Occipital lobe (tissue), 2 donors: ENCODE measurements around the gene JAZF1. TPM values are rescaled to one million over a fixed set of nuclear protein-coding genes. Genes with fewer than 3 reads are reported as not detected.

Experiments used
- DNase-seq: peaks from one replicate; lab custom pipeline; 2025; lab: John Stamatoyannopoulos, UW
- total RNA-seq: library from RNA; depleted of rRNA; stranded (reverse); fragments of >200 nt; gene quantifications from one replicate; pipeline ENCODE4 v1.2.3, GENCODE V29; 2014

Gene JAZF1
- 62.1 TPM for total RNA-seq

GRCh38 chr7:28180364-28181147, at the start of gene JAZF1:
JAZF1 (minus strand) TSS chr7:28180795.
- DNase-seq, result peak; percentile 52

- no peak for DNase-seq
Observed at GRCh38 chr7:28230261-28230660, 49.7 kb upstream of the JAZF1 start.

GRCh38 chr7:28228396-28228795, 47.8 kb upstream of the JAZF1 start:
- DNase-seq, result no peak

GRCh38 chr7:28226003-28226402, 45.4 kb upstream of the JAZF1 start:
- no peak for DNase-seq

- DNase-seq, result no peak
Observed at GRCh38 chr7:28225576-28225975, 45.0 kb upstream of the JAZF1 start.

GRCh38 chr7:28224675-28225074, 44.1 kb upstream of the JAZF1 start:
- no peak for DNase-seq

DNA sequence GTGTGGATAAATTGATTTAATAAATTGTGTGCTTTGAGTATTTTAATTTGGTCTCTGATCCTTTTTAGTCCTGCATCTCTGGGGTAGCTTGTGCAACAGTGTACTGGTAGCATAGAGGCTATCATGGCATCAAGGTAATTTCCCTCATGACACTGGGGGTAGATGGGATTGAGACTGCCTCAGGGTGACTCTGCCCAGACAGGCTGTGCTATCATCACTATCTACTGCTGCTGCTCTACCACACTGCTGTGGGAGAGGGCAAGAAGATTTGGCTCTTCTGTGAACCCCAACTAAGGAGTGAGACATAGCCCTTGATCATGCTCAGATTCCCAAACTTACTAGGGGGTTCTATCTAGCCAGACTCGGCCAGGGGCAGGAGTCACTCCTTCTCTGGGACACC, 43.6 kb upstream of the JAZF1 start:
- DNase-seq, result no peak

GRCh38 chr7:28222636-28223035, 42.0 kb upstream of the JAZF1 start:
- DNase-seq, result no peak

GRCh38 chr7:28219793-28220192, 39.2 kb upstream of the JAZF1 start:
- DNase-seq, result no peak

DNA sequence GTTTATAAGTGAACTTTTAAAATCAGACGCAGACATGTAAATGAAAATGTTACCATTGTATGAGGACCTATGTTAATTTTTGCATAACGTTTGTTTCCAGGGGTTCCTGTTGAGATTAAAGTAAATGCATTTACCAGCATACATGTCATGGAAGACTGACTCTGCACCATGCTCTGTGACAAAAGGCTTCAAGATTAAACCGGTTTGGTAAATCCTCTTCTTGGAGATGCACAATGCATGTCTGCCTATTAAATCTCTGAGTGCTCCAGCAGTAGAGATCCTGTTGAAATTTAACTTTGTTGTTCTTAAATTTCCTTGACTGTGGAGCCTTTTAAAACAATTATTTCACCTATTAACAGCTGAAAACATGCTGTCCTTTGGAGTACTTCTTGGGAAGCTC, 36.5 kb upstream of the JAZF1 start:
- no peak for DNase-seq

- no peak for DNase-seq
Observed at GRCh38 chr7:28211006-28211405, 30.4 kb upstream of the JAZF1 start.

DNA sequence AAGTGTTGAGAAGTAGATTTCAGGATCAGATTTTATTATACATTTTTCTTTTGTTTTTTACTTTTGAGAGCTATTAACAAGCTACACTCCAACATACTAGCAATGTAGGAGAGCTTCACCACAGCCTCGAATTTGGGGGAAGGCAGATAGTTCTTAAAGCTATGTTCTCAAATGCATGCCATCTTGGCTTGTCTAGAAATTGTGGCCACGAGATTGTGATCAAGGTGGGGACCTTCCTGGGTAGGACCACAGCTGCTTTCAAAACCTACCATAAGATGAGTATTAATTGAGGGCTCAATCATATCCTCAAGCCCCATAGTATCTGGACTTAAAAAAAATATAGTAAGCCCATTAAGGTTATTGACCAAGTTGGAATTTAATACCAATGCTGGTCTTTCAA, 27.9 kb upstream of the JAZF1 start:
- DNase-seq, result no peak

DNA sequence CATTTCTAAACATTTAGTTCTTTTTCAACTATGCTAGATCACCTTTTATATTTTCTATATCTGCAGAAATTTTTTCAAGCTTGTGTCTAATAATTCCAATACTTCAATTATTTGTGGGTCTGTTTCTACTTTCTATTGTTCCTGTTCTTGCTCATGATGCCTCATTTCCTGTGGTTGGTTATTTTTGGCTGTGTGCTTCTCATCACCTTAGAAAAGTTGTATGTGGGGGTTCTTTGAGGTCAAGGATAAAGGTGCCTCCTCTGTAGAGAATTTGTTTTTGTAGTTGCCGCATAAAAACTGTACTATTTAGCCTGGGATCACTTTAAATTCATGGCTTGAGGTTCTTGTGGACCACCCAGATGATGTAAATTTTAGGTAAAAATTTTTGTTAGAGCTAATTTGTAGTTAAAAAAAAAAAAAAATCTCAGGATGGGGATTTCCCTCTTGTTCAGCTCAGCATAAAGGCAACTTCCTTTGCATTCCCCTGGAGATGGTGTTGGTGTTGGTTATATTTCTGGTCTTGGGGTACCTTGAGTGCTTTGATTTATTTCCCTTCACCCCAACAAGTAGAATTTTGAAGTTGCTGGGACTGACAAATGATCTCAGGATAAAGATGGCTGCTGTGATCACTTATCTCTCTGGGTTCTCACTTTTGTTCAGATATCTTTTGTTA, 27.0 kb upstream of the JAZF1 start:
- DNase-seq, result no peak

- DNase-seq, result no peak
Observed at GRCh38 chr7:28205506-28205905, 24.9 kb upstream of the JAZF1 start.

DNA sequence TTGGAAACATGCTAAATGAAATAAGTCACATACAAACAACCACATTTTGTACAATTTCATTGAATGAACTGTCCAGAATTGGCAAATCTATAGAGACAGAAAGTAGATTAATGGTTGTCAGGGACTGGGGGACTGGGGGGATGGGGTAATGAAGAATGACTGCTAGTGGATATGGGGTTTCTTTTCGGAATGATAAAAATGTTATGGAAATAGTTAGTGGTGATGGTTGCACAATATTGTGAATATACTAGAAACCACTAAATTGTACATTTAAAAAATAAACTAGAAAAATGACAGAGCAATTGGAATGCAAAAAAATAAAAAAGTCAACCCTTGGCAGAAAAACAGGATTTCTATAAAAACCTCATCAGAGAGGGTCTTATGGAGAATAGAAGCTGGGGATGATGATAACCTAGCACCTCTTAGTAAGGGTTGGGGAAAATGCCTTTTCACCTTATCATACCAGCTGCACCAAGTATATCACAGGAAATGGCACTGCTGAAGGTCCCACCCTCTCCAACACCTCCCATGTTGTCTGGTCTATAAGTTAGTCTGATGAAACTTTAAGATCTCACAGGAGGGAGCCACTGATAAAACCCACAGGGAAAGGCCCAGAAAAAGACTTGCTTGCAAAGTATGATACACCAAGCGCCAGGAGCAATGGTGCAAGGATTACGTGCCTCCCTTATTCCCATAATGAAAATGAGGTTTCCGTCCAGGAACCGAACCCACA, 23.1 kb upstream of the JAZF1 start:
- no peak for DNase-seq

GRCh38 chr7:28202222-28202621, 21.6 kb upstream of the JAZF1 start:
- DNase-seq, result no peak

DNA sequence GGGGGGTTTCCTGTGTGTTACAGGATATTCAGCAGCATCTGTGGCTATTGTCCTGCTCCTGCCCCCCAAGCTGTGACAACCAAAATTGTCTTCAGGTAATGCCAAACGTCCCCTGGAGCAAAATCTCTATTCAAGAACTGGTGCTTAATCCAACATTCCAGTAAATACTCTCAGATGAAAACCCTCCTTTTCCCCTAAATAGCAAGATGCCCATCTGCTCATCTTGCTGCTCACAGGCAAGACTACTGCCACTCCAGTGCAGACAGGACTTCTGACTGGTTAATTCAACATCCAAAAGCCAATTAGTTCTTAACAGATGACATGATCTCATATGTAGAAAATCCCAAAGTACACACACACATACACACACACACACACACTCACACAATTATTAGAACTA, 20.5 kb upstream of the JAZF1 start:
- no peak for DNase-seq

DNA sequence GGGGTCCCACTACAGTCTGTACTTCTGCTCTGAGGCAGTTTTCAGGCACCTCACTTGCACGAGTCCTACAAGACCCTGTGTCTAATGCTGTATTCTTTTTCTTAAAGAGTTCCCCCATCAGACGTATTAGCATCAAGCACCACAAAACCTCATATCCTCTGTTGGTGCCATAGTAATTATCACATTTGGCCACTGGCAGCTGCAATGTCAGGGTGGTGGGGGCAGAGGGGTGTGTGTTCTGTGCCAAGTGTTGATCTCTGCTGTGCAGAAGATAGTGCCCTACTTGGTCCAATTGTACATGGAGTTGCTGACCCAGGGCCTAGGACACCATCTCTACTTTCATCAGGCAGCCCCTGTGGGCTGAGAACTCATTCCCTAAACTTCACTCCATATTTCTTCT, 20.0 kb upstream of the JAZF1 start:
- no peak for DNase-seq

DNA sequence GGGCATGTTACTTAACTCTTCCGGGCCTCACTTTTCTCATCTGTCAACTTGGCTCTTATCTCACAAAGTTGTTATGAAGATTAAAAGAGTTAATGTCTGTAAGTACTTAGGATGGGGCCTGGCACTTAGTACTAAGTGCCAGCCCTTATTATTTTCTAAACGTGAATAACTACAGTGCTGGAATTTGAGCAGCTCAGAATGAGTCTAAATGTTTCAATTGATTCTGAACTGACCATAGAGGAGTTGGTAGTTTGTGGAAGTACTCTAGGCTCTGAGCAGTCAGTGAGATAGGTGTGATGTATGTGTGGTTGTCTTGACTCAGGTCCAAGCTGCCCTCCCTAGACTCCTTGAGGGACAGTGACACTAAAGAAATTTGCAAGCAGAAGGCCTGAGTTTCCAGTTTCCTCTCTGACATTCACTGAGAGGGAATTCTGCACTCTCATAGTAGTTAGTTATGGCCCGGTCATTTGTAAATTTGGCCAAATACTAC, 18.5 kb upstream of the JAZF1 start:
- no peak for DNase-seq

GRCh38 chr7:28195910-28196620, 15.5 kb upstream of the JAZF1 start:
- no peak for DNase-seq

GRCh38 chr7:28192786-28193585, 12.4 kb upstream of the JAZF1 start:
- DNase-seq, result no peak
